HG03280 (cell line): Measurements from ENCODE around the gene CYP2D6.
"Not testable (repeated sequence)": the region's sequence is repeated elsewhere in the genome, so short reads cannot be mapped to it uniquely, and the experiment has no call there.

ENCODE experiments used
- ATAC-seq: cut with Tn5 transposase; IDR thresholded peaks from one replicate; pipeline ENCODE4 v1.9.1; 2021; ENCODE audit warnings: mild to moderate bottlenecking, moderate library complexity; ENCODE audit not compliant: unreplicated experiment

The CYP2D6 gene

GRCh38 chr22:42130639-42131431, at the start of gene CYP2D6:
Gene CYP2D6 (minus strand): TSS chr22:42130810. CDS start chr22:42130791, 19 bp downstream.
- not testable (repeated sequence) for ATAC-seq

DNA sequence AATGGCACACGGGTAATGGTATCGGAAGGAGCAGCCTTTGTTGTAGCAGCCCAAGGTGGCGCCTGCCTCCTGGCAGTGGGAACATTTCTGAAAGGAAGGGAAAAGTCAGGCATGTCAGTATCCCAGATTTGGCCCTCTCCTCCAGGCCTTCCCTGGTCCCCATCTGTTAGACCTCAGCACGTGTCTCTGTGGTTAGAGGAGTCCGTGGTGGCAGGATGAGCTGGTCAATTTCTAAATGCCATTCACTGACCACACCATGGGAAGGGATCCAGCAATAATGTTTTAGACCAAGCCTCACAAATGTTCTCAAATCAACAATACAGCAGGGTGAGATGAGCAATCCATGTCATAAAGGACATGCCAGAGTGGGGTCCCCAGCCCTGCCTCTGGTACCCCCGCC, 49.0 kb upstream of the CYP2D6 start:
- no peak for ATAC-seq

- no peak for ATAC-seq
Measured at GRCh38 chr22:42178910-42179519, 48.4 kb upstream of the CYP2D6 start.

- ATAC-seq = no peak
Measured at GRCh38 chr22:42177891-42178336, 47.3 kb upstream of the CYP2D6 start.

DNA sequence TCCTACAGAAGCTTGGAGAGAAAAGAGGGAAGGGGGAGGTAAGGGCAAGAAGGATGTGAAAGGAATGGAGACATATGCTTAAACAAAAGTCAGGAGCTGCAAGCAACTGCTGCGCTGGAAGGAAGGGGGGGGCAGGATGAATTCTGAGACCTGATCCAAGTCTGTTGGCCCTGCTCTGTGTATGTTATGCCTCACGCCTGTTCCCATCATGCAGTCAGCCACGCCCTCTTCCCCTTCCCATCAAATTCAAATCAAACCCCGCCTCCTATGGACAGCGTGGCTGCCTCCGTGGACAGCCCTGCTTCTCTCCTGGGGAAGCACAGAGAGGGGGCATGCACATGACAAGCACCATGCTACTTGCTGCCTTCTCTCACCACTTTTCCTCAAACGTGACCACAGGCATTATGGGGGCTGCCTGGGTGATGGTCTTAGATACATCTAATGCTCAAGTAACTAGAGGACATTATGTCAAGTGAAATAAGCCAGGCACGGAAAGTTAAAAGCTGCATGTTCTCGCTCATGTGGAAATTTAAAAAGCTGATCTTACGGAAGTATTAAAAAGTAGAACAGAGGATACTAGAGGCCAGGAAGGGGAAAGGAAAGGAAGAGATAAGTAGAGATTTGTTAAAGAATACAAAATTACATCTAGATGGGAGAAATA, 45.8 kb upstream of the CYP2D6 start:
- ATAC-seq = no peak

- no peak for ATAC-seq
Measured at GRCh38 chr22:42174062-42174461, 43.5 kb upstream of the CYP2D6 start.

DNA sequence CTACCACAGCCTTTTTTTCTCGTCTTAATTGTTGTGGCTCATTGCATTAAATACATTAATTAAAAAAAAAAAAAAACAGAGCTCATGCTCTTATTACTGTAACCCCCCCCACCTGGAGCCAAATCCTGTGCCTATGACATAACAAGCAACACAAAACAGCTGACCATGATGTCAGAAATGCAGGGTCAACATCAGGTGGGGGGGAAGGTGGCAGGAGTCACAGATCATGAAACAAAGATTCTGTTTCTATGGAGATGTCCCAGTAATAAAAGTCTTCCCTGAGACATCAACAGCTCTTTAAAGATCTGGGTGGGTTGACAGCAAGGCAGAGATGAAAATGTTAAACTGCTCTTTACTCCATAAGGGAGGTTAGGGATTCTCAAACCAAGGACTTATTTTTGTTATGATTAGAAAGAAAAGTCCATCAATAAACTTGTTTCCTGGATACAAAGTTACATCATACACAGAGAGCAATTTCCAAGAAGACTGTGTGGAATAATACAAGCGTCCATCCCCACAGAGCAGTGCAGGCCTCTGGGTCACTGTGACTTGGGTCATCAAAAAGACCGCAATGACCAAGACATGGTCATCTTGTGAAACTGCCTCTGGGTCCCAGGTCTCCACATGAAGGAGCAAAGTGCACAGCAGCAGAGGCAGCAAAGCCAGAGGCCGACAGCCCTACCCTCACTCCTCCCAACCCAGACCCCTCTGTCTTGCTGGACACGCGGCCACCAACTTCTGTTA, 42.7 kb upstream of the CYP2D6 start:
- no peak for ATAC-seq

DNA sequence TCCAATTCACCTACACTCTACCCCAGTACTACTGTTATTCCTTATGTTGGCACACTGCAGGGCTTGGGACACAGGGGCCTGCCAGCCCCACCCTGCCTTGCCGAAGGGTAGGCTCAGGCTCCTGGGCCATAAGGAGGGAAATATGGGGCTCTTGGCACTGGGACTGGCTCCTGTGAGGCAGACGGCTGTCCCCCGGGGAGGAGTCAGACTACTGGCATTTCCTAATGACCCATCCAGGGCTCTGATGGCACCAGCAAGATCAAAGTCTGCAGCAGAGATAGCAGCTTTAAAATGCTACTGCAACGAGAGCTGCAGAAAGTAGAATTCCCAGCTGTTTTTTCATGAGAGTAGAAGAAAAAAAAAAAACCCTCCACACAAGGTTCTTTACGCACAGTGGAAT, 42.2 kb upstream of the CYP2D6 start:
- no peak for ATAC-seq

DNA sequence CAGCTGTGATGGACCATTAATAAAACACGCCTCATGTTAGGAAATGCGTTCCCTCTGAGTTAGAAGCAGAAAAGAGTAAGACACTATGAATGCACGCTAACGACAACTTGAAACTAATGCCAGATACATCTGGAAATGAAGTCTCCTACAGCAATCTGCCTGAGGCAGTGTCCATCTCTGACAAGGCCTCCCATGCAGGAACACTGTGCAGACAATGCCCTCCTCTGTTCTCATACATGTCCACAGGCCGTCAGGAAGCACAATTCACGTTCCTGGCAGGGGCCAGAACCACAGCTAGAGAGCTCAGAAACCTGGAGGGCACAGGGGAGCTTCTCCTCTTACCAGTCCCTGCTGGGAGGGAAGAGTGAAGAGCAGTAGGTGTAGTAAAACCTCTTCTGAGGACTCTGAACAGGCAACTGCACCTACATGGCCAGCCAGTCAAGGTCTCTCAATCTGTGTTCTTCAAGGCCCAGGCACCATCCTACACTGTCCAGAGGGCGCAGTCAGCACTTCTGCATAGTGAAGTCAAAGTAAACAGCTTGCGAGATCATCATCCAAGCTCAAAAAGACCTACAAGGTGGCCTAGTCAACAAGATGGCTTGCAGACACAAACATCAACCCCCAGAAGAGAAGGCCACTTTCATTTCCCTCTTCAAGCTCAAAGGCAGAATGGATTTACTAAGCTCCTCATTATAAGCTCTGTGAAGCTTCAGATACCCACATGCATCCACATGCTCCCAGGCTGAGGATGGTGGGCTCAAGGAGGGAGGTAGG, 41.5 kb upstream of the CYP2D6 start:
- ATAC-seq = no peak

DNA sequence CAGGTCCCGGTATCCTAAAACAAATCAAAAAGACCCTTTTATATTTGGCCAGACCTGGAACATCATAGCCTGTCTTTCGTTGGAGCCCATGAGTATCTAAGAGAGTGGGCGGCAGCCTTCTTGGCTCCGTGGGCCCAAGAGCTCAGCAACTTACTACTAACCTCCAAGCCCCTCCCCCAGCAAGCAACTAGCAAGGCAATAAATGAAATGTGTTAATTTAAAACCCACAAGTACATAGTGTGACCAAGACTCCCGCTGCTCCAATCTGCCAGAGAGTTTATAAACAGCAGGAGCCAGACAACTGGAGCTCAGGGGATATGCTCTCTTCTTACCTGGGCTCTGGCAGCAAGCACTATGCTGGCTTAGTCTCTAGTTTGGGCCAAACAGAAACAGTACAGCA, 40.8 kb upstream of the CYP2D6 start:
- ATAC-seq = no peak

DNA sequence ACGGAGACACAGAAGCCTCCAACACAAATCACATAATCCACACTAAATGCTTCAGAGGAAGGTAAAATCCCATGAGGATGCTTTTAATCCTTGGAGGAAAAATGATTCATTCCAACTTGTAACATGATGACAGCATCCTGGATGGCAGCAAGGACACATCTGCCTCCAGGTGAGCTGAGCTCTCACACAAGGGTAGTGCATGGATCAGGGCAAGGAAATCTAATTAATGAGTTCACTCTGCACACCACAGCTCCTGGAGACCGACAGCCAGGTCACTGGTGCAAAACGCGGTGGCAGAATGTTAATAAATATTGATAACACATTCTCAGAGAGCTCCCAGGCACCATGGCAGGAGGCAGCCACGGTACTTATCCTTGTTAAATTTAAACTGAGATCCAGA, 40.3 kb upstream of the CYP2D6 start:
- no peak for ATAC-seq

DNA sequence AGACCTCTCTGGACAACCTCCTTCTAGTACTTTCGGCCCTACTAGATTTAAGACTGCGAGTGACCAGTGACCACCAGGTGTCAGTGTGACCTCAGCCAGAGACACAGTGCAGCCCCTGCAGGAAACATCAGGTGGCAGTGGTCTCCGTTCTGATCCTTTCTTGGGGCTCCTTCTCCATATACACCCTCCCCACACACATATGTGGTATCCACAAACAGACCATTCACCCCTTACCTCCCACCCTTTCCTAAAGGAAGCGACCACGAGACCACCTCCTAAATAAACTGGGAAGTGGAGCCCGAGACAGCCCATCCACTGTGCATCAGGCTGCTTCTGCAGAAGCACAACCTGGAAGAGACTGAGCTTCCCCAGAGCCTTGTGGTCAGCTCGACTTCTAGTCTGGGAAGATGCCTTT, 38.5 kb upstream of the CYP2D6 start:
- no peak for ATAC-seq

GRCh38 chr22:42168476-42168875, 37.9 kb upstream of the CYP2D6 start:
- ATAC-seq = no peak

- no peak for ATAC-seq
Measured at GRCh38 chr22:42167066-42167465, 36.5 kb upstream of the CYP2D6 start.

DNA sequence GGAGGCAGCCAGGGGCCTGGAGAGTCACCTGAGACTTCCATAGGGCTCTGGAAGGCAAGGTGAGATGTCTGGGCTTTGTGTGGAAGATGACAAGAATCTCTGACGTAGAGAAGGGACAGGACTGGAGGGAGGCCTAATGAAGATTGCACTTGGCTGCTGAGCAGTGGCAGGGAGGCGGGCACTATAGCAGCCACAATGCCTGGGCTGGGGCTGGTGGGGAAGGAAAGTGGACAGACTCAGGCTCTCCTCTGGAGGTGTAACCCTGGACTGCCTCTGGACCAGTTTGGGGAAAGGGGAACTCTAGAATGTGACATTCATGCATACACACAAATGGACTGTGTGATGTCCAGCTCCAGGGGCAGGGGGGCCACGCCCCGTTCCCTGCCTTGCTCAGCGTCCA, 34.3 kb upstream of the CYP2D6 start:
- ATAC-seq = no peak

DNA sequence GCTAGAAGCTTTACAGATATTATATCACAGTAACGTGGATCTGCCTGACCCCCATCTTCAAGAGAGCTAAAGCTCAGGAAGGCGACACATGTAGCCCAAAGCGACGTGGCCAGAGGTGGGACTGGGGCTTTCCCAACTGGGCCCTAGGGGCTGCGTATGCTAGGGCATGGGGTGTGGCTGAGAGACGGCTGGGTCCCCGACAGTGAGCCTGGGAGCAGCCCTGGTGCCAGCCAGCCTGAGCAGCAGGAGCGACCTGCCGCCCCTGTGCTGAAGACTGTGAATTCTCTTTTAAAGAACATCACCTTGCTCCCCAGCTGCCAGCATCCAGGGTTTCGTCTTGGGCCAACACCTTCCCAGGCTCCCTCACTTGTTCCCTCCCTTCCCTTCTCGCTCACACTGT, 32.9 kb upstream of the CYP2D6 start:
- no peak for ATAC-seq

- ATAC-seq = no peak
Measured at GRCh38 chr22:42162728-42163489, 32.3 kb upstream of the CYP2D6 start.

DNA sequence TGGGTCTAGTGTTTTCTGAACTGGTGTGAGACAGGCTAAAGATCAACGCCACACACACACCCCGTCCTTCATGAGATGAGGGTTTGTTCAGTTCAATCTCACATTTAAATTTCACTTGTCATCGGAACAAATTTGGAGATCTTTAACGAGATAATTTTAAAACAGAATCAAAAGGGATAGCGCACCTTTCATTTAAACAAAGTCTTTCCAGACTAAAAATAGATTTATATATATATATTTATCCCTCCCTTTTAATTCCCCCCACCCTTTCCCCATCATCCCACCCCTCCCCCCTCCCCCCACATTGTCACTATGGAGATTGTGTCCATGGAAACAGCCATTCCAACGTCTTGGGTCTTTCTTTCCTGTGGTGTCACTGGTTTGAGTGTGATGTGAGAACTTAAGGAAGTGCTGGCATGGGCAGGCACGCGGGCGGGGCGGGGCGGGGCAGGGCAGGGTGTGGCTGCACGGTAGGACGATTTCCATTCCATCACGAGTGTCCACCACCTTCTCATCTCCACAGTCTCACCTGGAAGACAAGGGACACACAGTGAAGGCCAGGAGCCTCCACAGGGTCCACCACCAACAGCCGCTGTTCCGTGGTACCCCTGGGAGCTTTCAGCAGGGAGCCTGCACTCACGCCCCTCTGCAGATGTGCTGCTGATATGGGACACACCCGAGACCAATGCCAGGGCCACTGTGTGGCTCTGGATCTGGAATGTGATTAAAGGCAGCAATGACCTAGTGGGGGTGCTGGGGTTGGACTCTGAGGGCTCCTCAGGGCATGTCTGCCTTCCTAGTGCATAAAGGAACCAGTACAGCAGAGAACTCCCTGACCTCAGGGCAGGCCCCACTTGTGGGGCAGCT, 30.5 kb upstream of the CYP2D6 start:
- no peak for ATAC-seq

- no peak for ATAC-seq
Measured at GRCh38 chr22:42160251-42160650, 29.6 kb upstream of the CYP2D6 start.
